COLO668 (cell line): ENCODE data around the gene BNIP2.
"Not testable (repeated sequence)": the region's sequence is repeated elsewhere in the genome, so short reads cannot be mapped to it uniquely, and the experiment has no call there.

Source experiments
- DNase-seq: peaks from one replicate; lab custom pipeline; 2025; ENCODE audit not compliant: unreplicated experiment; lab: John Stamatoyannopoulos, UW

Gene BNIP2

DNA sequence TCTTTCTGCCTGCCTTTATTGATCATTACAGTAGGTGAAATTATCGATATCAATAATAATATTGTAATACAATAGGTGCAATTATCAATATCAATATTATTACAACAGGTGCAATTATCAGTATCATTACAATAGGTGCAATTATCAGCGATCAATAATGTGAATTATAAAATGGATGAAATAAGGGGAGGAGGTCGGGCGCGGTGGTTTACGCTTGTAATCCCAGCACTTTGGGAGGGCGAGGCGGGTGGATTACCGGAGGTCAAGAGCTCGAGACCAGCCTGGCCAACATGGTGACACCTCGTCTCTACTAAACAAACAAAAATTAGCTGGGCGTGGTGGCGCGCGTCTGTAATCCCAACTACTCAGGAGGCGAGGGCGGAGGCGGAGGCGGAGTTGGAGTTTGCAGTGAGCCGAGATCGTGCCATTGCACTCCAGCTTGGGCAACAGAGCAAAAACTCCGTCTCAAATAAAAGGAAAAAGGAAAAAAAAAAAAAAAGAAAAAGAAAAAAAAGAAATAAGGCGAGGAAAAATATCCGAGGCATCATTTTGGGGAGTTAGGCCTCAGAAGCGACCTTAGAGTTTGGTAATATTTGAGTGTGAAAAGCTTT is 611 bp upstream of the BNIP2 start:
- peak; percentile 82 for DNase-seq

DNA sequence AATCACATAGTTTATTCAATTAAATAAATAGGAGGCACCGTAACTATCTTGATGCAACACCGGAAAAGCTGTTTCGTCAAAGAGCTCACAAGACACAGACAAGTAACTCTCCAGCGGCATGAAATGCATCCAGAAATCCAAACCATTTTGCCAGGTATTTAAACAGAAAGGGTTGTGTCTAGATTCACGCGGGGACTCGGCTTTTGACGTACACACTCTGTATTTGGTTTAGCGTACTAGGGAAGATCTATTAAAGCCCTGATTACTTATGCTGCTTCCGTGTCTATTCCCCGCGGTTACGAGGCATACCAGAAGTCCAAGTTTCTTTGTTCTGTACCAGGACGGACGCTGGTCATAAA is 718 bp downstream of the BNIP2 start:
- DNase-seq = no peak

DNA sequence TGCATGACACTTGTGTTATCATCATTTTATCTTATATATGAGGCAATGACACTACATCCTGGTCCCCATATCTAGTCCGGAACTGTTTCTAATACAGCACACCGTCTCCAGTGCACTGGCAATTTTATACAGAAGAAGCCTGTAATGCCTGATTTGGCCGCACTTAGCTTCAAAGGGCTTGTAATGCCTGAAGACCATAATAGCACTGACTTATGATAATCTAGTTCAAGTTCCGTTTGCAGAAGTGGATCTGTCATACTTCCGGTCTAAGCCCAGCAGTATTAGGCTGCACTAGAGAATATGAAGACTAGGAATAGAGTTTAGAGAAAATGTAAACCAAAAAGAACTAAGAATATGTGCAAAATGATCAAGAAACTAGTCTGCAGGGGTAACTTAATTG is 1.3 kb downstream of the BNIP2 start:
- no peak for DNase-seq

DNA sequence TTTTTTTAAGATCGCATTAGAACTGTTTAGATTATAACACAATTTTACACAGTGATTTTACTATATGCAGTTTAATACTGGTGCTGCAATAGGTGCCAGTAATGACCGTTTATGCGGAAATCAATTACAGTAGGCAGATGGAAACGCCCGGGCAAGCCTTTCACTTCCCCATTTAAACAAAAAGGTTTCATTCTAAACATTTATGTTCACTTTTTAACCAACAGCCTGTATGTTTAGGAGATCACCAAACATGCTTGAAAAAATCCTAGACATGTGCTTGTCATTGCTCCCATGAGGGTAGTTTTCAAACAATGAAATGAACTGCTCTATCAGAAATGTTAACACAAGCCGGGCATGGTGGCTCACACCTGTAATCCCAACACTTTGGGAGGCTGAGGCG is 2.7 kb downstream of the BNIP2 start:
- no peak for DNase-seq

DNA sequence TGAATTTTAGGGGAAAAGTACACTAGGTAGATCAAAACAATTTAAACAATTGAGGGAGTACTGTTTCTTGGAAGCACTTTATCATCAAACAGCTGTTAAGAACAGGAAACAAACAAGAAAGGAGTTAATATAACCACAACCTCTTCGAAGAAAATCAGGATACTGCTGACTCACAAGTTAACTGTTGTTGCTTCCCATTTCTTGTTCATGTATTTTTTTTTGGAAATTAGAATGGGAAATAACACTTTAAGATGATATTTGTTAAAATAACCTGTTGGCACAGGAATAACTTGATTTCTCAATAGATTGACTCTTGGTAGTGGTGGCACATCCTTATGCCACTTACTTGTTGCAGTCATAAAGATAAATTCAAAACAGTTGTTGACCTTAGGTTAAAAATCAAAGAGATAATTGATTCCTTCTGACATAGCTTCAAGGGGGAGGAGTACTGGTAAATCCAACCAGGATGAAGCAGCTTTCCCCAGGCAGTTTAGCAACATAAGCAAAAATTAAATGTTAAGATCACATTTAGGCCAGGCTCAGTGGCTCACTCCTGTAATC is 3.3 kb downstream of the BNIP2 start:
- DNase-seq = no peak

DNA sequence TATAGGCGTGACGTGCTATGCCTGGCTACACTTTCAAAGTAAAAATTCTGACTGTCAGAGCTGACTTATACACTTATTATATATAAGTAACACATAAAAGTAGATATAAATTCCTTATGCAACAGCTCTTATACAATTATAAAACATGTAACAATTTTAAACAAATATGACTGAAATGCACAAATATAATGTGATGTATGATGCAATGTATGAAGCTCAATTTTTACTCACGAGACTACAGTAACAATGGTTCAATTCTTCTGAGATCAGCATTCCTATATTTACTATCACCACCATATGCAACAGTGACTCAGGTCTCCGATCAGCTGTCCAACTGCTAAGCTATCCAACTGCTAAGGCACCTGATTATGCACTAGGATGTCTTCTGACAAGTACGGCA is 8.2 kb downstream of the BNIP2 start:
- no peak for DNase-seq

DNA sequence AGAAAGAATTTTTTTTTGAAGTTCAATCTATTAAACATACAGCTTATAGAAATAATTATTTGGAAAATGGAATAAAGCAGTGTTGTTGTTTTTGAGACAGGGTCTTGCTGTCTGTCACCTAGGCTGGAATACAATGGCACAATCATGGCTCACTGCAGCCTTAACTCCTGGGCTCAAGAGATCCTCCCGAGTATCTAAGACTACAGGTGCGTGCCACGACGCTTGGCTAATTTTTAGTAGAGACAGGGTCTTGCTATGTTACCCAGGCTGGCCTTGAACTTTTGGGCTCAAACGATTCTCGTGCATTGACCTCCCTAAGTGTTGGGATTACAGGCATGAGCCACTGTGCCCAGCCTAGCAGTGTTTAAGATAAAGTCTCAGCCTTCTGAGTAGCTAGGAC is 8.8 kb downstream of the BNIP2 start:
- DNase-seq = no peak

DNA sequence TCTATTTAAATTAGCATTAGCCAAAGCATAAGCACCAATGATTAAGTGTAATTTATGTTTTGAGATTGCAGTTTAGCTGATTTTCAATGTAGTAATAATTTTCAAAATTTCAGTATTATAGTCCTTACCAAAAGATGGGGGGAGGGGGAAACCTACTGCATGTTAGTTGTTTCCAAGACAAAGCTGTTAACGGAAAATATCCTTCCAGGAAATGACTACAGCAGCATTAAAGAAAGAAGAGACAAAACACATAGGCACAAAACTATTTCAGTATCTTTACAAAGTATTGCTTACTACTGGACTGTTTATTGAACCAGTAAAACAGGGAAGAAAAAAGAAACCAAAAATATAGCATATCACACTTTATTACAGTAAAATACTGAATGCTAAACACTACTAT is 10.5 kb downstream of the BNIP2 start:
- DNase-seq = no peak

DNA sequence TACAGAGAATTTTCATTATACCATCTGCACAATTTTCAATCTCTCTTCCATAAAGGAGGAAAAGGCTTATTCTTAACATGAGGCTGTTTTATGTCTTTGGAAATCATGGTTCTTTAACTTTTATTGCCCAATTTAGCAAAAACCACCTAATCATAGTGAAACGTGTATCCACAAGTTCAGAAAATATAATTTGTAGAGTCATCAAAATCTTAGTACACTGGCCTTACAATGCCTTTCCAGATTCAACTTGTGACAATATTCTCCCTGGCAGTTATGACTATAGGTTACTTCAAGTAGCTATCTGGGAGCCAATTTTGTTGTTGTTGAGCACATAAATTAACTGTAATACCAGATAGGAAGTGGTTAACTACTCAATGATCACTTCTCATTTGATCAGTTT is 10.9 kb downstream of the BNIP2 start:
- DNase-seq = no peak

DNA sequence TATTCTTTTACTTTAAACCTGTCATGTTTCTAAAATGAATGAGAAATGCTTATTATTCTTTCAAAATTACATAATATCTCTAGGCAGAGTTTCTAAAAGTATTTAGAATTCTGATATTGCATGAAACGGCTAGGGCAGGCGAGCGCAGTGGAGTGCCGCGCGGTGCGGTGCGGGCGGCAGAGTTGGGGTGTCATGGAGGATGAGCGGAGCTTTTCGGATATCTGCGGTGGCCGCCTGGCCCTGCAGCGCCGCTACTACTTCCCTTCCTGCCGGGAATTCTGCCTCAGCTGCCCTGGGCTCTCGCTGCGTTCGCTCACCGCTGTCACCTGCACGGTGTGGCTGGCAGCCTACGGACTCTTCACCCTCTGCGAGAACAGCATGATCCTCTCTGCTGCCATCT is 12.6 kb downstream of the BNIP2 start:
- no peak for DNase-seq

DNA sequence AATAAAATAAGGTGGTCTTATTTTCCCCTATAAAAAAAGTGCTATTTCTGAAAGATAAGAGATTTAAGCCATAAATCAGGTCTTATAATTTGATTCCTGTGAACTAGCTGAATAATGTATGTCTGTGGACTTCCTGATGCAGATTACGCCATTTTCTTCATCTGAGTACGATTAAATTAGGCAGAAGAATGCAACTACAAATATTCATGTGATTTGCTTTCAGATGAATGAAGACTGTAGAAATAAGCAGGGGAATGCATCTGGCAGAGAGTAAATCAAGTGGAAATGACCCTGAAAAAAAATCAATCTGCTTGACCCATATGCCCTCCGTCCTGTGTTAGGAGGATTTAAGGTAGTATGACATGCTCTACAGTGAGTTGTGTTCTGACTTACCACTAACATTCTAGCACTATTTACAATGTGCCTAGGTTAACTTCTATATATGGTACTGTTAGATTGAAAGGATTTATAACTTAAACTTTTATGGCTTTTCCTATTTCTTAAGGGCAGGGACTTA is 14.7 kb downstream of the BNIP2 start:
- DNase-seq = no peak

DNA sequence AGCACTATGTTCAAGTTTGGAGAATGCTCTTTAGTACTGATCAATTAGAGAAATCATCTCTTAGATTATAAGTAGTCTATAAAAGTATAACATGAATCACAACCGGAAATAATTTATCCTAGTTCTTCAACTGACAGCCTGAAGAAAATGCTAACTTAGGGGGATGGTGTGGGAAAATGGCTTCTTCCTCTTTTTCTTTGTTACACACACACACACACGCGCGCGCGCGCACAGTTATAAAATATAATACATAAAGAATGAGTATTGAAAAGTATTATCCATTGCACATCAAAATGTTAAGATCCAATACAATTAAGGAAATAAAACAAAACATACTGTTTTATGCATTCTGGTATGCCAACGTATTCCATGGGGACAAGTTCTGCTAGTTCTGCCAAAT is 20.6 kb downstream of the BNIP2 start:
- no peak for DNase-seq

DNA sequence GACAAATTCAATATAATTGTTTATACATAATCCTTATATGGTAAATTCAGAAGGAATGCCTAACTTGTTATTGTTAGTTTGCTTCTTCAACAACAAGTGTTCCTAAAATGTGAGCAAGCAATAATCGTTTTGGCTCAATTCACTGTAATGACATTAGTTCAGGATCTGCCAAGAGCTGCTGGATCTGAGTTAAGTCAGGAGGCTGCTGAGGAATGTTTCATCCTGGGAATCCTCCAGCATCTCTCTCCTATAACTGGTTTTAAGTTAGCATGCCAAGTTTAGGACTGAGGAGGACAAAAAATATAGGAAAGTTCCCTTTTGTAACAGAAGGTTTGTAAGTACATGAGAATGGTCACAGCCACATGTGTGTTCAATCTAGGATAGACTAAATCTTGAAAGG is 26.9 kb downstream of the BNIP2 start:
- DNase-seq = no peak

DNA sequence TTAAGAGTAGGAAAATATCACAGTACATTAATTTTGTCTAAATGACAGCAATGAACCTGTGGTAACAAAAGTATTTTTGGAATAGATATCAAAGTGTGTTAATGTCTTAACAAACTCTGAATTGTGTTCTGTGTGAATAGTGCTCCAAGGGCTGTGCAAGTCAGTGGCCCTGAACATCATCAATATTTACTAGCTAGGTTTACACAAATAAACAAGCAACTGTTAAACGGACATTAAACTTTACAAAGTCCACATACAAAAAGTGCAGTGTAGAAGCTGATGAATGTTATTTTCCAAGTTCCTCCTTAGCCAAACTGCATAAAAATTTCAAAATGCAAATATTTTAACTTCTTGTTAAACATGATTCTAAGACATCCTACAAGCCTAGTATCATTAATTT is 29.8 kb downstream of the BNIP2 start:
- no peak for DNase-seq

DNA sequence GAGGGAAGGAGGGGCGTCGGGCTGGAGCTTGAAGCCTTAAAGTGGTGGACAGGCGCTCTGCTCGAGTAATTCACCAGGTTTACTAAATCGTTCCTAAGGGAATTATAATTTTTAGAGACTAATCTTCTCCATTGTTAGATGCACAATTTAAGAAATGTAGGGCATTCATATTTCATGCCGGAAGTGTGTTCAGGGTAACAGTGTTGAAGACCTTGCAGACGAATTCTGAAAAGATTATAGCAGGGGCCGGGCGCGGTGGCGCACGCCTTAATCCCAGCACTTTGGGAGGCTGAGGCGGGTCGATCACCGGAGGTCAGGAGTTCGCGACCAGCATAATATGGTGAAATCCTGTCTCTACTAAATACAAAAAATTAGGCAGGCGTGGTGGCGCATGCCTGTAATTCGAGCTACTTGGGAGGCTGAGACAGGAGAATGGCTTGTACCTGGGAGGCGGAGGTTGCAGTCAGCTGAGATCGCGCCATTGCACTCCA is 31.4 kb downstream of the BNIP2 start:
- no peak for DNase-seq

DNA sequence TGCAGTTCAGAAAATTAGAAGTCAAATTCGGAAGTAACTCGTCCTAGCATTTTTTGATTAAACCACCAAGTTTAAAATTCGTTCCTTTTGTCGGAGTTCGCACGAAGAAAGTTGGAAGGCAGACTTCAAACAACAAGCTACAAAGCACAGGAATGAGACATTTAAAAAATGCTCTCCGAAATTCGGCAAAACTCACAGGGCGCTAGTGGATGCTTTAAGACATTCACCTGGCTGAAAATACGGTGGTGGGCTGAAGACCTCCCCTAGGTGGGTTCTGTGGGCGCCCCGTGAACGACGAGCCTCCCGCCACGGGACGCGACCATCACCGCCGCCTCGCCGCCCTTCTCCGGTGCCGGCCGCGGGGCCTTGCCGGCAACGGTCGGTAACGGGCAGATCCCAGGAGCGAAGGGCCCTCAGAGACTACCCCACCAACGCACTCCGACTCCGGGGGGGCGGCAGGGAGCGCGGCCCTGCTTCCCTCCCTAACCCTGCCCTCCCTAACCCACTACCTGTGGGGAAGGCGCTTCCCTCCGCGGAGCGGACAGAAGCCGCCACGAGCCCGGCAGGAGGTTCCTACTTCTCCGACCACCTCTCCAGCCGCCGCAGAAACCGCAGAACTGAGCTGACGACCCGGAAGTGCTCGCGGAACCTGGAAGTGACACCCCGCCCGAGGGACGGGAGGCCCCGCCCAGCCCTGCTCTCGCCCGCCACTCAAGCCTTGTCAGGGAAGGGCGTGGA is 32.1 kb downstream of the BNIP2 start, which contains the start of gene GTF2A2:
Gene GTF2A2 (minus strand): TSS at position 619 of the 738 bp plus-strand sequence. CDS start 5,238 bp downstream, outside the sequence.
- peak; percentile 95 for DNase-seq

DNA sequence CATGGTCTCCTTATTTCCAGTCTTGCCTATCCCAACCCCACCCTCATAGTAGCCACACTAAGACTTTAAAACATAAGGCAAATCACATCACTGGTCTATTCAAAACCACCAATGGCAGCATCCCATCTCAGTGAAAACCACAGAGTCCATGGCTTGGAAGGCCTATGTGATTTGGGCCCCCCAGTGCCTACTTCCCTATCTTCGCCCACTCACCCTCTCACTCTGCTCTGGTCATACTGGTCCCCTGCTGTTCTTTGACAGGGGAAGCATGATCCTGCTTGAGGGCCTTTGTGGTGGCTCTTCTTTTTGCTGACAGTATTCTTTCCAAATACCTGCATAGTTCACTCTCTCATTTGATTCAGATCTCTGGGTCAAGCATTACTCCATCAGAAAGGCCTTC is 35.1 kb downstream of the BNIP2 start:
- DNase-seq = no peak

DNA sequence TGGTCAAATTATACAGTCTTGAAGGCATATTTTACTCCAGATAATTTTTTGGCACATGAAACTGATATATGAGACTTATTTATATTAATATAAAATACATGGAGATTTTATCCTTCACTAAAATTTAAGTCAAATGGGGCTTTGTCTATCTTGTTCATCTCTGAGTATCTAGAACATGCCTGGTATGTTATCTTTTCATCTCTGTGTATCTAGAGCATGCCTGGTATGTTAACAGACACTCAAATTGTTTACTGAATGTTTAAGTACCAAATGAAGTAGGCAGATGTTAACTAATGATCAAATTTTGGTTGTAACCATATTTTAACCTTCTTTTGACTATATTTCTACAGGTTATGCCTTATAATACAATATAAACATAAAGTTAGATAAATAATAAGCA is 39.5 kb downstream of the BNIP2 start:
- no peak for DNase-seq

DNA sequence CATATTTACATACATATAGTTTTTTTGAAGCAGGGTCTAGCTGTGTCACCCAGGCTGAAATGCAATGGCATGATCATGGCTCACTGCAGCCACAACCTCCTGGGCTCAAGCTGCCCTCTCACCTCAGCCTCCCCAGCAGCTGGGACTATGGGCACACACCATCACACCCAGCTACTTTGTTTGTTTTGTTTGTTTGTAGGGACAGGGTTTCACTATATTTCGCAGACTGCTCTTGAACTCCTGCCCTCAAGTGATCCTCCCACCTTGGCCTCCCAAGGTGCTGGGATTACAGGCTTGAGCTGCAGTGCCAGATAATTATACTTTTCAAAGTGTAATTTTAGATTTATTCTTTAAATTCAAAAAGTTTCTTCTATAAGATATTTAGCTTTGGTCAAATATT is 42.0 kb downstream of the BNIP2 start:
- DNase-seq = no peak

DNA sequence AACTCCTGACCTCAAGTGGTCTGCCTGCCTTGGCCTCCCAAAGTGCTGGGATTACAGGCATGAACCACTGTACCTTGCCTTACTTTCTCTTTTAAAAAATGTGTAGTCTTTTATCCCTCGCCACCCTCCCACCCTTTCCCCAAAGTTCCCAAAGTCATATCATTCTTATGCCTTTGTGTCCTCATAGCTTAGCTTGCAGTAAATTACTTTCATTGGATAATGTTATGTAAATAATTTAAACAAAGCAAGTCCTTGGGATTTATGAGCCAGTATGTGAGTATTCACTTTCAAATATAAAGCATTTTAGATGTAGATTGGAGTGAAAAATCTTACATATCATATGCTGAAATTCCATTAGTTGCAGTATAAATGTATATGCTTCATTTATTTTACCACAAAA is 42.8 kb downstream of the BNIP2 start:
- DNase-seq = no peak

DNA sequence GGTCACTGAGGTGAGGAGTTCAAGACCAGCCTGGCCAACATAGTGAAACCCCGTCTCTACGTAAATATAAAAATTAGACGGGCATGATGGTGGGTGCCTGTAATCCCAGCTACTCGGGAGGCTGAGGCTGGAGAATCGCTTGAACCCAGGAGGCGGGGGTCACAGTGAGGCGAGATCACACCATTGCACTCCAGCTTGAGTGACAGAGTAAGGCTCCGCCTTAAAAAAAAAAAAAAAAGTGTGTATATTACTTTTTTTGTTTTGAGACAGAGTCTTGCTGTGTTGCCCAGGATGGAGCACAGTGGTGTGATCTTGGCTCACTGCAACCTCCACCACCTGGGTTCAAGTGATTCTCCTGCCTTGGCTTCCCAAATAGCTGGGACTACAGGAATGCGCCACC is 43.3 kb downstream of the BNIP2 start:
- DNase-seq = not testable (repeated sequence)

DNA sequence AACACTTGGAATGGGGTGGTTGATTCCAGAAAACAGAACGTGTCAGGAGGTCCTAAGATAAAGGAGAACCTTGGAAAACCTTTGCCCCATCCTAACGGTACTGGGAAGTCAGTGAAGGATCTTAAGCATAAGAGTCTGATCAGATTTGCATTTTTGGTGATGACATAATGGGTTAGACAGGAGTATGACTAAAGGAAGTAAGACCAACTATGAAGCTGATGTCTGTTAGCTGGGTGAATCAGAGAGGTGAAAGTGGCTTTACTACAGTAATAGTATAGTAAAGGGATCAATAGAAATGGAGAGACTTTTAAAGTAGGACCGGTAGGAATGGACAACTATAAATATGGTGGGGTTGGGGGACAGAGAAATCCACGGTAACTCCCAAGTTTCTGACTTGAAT is 44.4 kb downstream of the BNIP2 start:
- no peak for DNase-seq
